Right cardiac atrium (tissue), 5 donors: Measurements from ENCODE around the gene RSPH6A. TPM values are rescaled to one million over a fixed set of nuclear protein-coding genes. Genes with fewer than 3 reads are reported as not detected.

Experiments
- ATAC-seq, 2 donors: fragments of 200-7000 bp; cut with Tn5 transposase; one replicate each; pipeline versions ENCODE4 v1.8.0 to v1.9.1; 2020; ENCODE audit warnings: moderate library complexity in 2 of 2, mild to moderate bottlenecking in 1 of 2
- DNase-seq, 3 donors: peaks; one replicate each; pipeline ENCODE4 v3.0.0-alpha.2; 2020
- H3K27ac ChIP-seq: one replicate; pipeline ENCODE4 v1.5.1; 2013; ENCODE audit warnings: mild to moderate bottlenecking, low read length, control low read depth, moderate library complexity
- H3K27me3 ChIP-seq: one replicate; pipeline ENCODE4 v1.6.1; 2013; ENCODE audit not compliant: control insufficient read depth, insufficient read depth
- H3K4me1 ChIP-seq: one replicate; pipeline ENCODE4 v1.6.1; 2013; ENCODE audit warnings: low read length; ENCODE audit not compliant: control insufficient read depth, insufficient read depth
- H3K4me3 ChIP-seq: one replicate; pipeline ENCODE4 v1.5.1; 2013; ENCODE audit warnings: low read length, control low read depth
- H3K9me3 ChIP-seq: one replicate; pipeline ENCODE4 v1.6.1; 2013; ENCODE audit warnings: low read length; ENCODE audit not compliant: control insufficient read depth
- WGBS: extraction: QIAGEN DNeasy Blood & Tissue Kit; methylation state at CpG from one replicate; pipeline ENCODE4 v1.1.7; 2013; 5-methylcytosine and 5-hydroxymethylcytosine counted together
- intact Hi-C, 4 donors: fragments of 100-400 bp; cut with DNase I; formaldehyde crosslinking; loops; one replicate each; pipeline versions ENCODE4 v1.11.0 to v1.14.0; 2022 to 2023
- polyA plus RNA-seq: library from polyadenylated mRNA; stranded (reverse); fragments of 200-250 nt; gene quantifications from one replicate; pipeline ENCODE4 v1.2.3, GENCODE V29; 2013
- total RNA-seq, 4 donors: library from RNA; stranded (reverse); fragmentation: NEBNext Ultra II Directional; extraction: Animal tissue kit (Norgen Biotek cat#: 25700); gene quantifications; one replicate each; pipeline ENCODE4 v1.2.1, GENCODE V29; 2021
- donor health status: healthy with polysubstance abuse.
- donor health status: DM: no; HTN: yes; CAD: no.
- donor health status: DM: no; HTN: no; CAD: no.
- donor health status: DM: no; HTN: yes; CAD: no; lungs with severe emphysema.
- donor health status: DM: yes; HTN: yes; CAD: no.

The RSPH6A gene
- total and polyA plus RNA-seq, 5 donors, result 0.14 TPM; not detected in 4

DNA sequence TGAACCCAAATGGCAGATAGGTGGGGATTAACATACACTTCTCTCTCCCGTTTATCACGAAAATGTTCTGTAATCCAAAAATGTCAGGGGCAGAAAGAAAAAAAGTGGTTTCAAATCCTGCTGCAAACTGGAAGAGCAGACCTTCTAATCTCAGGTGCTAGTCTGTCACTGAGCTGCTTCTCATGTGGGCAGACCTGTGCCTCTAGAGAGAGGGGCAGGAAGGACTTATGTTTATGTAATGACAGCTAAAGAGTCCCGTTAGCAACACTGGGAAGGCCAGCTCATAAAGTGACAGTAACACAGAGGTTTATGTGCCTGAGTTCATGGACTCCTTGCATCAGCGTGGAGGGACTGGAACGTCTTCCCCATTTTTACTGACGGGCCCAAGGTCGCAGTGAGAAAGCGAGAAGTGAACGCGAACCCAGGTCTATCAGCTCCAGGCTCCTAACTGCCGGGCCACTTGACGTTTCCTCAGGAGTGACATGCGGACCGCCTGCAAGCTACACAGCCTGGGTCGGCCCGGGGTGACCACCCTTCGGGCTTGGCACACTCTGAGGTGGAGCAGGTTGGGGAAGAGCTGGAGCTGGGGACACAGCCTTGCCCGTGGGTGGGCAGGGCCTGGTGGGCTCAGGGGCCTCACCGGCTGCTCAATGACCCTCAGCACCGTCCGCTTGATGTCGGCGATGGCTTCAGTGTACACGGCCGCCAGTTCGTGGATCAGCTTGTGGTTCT, 9.6 kb upstream of the RSPH6A start:
- Histone ChIP-seq H3K27me3 (no peaks in the 10 kb centered on the region), H3K9me3 (no peaks in the 10 kb centered on the region), H3K4me3 (no peak overlapping the region), H3K4me1 (no peaks in the 10 kb centered on the region), H3K27ac (no peak overlapping the region)
- ATAC-seq (no peak), DNase-seq (no peak)
- WGBS, result 91% methylated on average over 26 of the region's 26 CpGs
- intact Hi-C loops, result no loop called here

DNA sequence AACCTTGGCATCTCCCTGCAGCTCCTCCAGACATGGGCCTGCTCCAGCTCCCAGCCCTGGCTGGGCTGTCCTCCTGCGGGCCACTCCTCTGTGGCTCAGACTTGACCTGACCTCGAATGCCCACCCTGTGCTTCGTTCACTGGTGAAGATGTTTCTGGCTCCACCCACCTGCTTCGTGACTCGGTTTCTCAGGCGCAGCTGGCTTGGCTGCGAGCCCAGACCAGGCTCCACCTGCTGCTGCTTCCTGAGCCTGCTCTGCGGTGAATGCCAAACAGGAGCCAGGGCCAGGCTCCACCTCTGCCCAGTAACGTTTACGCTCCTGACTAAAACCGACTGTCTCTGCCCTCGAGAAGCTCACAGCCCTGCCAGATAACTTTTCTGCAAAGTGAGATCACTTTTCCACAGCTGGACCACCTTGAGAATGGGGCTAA, 8.9 kb upstream of the RSPH6A start:
- Histone ChIP-seq H3K9me3 (no peaks in the 10 kb centered on the region), H3K27ac (no peak overlapping the region), H3K4me1 (no peaks in the 10 kb centered on the region), H3K4me3 (no peak overlapping the region), H3K27me3 (no peaks in the 10 kb centered on the region)
- DNase-seq (no peak), ATAC-seq (no peak)
- intact Hi-C loops, result no loop called here
- 63% methylated on average over 12 of the region's 12 CpGs for WGBS

DNA sequence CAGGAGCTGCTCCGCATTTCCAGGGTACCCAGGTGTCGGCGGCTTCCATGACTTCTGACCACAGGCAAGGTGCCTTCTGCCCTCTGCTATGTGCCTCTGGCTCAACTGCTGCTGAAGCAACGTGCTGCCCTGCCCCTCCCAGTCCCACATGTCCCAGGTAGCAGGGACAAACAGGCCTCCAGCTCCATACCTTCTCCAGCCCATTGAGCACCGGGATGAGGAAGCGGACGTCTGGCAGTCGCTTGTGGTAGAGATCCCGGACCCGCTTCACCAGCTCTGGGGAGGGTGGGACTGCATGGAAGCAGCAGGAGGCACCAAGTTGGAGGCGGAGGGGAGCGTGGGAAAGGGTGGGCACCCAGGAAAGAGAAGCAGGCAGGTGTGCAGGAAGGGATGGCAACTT, 8.1 kb upstream of the RSPH6A start:
- no peaks in the 10 kb centered on the region for H3K9me3 ChIP-seq
- intact Hi-C loops, result no loop called here
- no peaks in the 10 kb centered on the region for H3K27me3 ChIP-seq
- no peak for DNase-seq
- no peak overlapping the region for H3K27ac ChIP-seq
- no peak overlapping the region for H3K4me3 ChIP-seq
- no peak for ATAC-seq
- 94% methylated on average over 12 of the region's 12 CpGs for WGBS
- no peaks in the 10 kb centered on the region for H3K4me1 ChIP-seq

DNA sequence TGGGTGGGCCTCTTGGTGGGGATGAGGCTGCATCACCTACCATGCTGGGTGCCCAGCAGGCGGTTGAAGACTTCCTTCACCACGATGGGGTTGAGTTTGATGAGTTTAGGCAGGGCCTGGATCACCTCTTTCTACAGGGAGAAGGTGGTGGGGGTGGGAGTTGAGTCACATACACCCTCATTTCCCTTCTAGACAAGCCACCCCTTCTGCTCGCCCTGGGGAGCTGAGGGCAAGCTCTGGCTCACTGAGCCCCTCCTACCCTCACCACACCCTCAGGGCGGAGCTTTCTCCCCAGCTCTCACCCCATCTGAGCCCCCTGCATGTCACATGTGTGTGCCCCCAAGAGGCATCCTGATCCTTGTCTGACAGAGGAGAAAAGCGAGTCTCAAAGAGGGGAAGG, 7.6 kb upstream of the RSPH6A start:
- Histone ChIP-seq H3K27me3 (no peaks in the 10 kb centered on the region), H3K9me3 (no peaks in the 10 kb centered on the region), H3K27ac (no peak overlapping the region), H3K4me3 (no peak overlapping the region), H3K4me1 (no peaks in the 10 kb centered on the region)
- 94% methylated on average over 5 of the region's 5 CpGs for WGBS
- ATAC-seq (no peak), DNase-seq (no peak)
- intact Hi-C loops, result no loop called here

DNA sequence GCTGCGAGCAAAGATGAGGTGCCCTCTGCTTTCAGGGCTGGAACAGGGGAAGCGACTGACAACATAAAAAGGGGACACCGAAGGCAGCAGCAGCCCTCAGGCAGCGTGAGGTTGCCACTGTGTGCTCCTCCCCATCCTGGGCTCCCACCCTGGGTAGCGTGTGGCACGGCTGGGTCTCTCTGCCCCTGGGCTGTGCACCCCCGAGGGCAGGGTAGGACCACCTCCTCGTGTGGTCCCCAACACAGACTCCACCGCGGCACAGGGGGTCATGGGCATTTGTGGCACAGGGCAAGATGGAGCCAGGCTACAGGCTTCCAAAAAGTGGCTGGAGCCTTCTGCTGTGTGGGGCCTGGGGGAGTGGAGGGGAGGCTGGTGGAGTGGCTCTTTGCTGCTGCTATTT, 6.5 kb upstream of the RSPH6A start:
- no peaks in the 10 kb centered on the region for H3K27me3 ChIP-seq
- no peak overlapping the region for H3K4me3 ChIP-seq
- H3K9me3 ChIP-seq, result no peaks in the 10 kb centered on the region
- DNase-seq (no peak), ATAC-seq (no peak)
- H3K27ac ChIP-seq, result no peak overlapping the region
- no peaks in the 10 kb centered on the region for H3K4me1 ChIP-seq
- intact Hi-C loops, result no loop called here
- 91% methylated on average over 10 of the region's 10 CpGs for WGBS

DNA sequence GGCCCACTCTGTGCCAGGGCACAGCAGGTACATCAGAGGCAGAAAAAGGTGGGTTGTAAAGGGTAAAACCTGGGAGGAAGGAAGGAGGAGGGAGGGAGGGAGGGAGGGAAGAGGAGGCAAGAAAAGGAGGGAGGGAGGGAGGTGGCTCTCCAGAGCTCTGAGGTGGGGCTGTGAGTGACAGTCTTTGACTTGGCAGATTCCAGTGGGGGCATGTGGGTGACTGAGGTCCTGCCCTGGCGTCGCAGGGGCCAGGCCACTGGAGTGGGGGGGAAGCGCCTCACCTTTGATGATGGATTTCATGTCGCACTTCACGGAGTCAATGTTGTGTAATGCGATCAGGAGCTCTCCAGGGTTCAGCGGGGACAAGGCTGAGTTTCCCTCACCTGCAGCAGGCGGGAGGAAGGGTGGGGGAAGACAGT, 6.0 kb upstream of the RSPH6A start:
- ATAC-seq (no peak), DNase-seq (no peak)
- Histone ChIP-seq H3K27ac (no peak overlapping the region), H3K27me3 (no peaks in the 10 kb centered on the region), H3K4me3 (no peak overlapping the region), H3K4me1 (no peaks in the 10 kb centered on the region), H3K9me3 (no peaks in the 10 kb centered on the region)
- intact Hi-C loops, result no loop called here
- 83% methylated on average over 8 of the region's 8 CpGs for WGBS

DNA sequence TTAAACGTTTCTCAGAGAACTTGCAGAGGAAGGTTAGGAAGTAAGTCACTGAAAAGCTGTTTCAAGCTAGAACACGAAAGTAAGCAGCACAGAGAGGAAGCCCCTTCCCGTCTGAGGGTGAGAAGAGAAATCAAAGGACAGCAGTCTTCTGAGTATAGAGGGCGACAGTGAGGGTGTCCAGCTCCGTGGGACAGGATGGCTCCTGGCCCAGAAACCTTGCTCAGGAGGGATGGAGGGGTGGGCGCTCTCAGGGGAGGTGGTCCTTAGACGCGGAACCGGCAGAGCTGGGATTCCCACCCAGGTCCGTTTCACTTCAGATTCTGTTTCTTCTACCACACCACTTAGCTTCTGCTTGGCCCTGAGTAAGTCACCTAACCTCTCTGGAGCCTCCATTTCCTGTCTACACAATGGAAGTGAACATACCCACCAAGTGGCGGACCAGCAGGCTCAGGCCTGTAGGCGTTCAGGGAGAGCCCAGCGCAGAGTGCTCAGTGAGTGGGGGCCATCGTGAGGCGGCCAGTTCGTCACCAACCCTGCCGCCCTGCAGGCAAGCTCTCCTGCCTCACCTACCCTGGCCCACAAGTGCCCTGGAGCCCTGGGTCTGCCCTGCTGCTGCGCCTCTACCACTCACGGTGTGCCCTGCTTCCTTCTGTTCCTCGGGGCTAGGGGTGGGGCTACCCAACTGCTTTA, 5.5 kb upstream of the RSPH6A start:
- Histone ChIP-seq H3K4me1 (no peaks in the 10 kb centered on the region), H3K9me3 (no peaks in the 10 kb centered on the region), H3K27me3 (no peaks in the 10 kb centered on the region), H3K27ac (no peak overlapping the region), H3K4me3 (no peak overlapping the region)
- intact Hi-C loops, result no loop called here
- DNase-seq (no peak), ATAC-seq (no peak)
- WGBS, result 63% methylated on average over 20 of the region's 20 CpGs

DNA sequence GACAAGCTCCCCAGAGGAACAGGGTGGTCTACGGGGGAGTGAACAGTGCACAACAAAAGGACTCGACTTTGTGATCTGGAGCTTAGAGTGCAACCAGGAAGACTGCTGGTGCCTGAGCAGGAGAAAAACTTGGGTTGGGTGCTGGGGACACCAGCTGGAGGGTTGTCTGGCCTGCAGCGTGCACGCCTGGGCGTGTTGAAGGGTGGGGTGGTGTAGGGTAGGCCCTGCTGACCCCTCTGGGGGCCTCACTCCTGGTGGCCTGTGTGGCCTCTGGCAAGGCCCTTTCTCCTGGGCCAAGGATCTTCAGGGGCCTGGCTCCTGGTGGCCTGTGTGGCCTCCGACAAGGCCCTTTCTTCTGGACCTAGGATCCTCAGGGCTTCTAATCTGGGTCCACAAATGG, 4.7 kb upstream of the RSPH6A start:
- Histone ChIP-seq H3K4me1 (no peaks in the 10 kb centered on the region), H3K4me3 (no peak overlapping the region), H3K27me3 (no peaks in the 10 kb centered on the region), H3K9me3 (no peaks in the 10 kb centered on the region), H3K27ac (no peak overlapping the region)
- ATAC-seq, result no peak
- WGBS, result 86% methylated on average over 6 of the region's 6 CpGs
- no peak for DNase-seq
- intact Hi-C loops, result no loop called here

DNA sequence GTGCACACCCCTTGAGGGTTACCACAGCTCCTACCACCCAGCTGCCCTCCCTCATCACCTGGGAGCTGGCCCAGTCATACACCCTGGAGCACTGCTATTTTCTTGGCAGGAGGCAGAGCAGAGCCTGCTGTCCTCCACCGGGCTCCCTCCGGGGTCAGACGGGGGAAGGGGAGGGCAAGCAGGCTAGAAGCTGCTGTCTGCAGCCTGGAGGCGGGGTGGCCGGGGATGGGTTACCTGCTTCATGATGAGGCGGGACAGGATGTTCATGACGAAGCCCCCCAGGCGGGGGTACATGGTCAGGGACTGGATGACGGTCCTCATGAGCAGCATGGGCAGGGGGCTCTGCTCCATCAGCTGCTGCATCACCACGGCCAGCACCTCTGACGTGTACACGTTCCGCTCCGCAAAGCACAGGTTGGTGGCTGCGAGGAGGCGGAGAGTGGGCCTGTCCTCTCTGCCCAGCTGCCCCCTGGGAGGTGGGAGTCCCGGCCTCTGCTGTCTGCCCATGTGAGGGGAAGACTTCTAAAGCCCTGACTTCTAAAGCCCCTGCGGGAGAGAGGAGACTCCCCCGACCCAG, 2.7 kb upstream of the RSPH6A start:
- H3K4me1 ChIP-seq, result no peaks in the 10 kb centered on the region
- peak in 1 of 3 donors; percentile 66 for DNase-seq
- ATAC-seq, result peak; percentile 3 to 7
- H3K27me3 ChIP-seq, result no peaks in the 10 kb centered on the region
- no peak overlapping the region for H3K27ac ChIP-seq
- H3K4me3 ChIP-seq, result no peak overlapping the region
- intact Hi-C loops, result no loop called here
- WGBS, result 78% methylated on average over 19 of the region's 19 CpGs
- no peaks in the 10 kb centered on the region for H3K9me3 ChIP-seq

DNA sequence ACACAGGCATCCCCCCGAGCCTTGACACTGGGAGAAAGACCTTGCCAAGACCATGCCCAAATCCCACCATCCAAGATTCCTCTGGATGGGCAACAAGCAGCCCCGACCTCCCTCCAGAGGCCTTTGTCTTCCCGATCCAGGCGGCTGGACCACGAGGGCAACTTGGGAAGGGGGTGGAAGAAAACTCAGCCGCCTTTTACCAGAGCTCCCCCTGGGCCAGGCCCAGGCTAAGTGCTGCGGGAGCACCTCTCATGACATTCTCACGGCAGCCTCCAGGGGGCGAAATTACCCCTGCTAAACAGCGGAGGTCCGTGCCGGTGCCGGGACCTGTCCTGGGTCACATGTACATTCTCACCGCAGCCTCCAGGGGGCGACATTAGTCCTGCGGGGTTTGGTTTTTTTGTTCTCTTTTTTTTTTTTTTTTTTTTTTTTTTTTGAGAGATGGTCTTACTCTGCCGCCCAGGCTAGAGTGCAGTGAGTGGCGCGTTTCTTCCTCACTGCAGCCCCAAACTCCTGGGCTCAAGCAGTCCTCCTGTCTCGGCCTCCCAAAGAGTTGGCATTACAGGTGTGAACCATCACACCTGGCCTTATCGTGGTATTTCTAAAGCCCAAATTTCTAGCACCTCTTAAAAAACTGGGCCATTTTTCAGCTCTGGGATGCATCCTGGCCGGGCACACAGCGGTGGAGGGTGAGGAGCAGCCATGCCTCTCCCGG, 2.1 kb upstream of the RSPH6A start:
- DNase-seq, result peak; percentile 93 to 97 (median 97)
- intact Hi-C loops, result no loop called here
- H3K27ac ChIP-seq, result no peak overlapping the region
- ATAC-seq, result peak; percentile 84 to 86
- no peaks in the 10 kb centered on the region for H3K27me3 ChIP-seq
- 20% methylated on average over 24 of the region's 24 CpGs for WGBS
- no peaks in the 10 kb centered on the region for H3K9me3 ChIP-seq
- H3K4me3 ChIP-seq, result no peak overlapping the region
- no peaks in the 10 kb centered on the region for H3K4me1 ChIP-seq
